HG03575 (cell line): ENCODE data around the gene FOXQ1.

Source experiments
- ATAC-seq: cut with Tn5 transposase; IDR thresholded peaks from one replicate; pipeline ENCODE4 v1.9.1; 2021; ENCODE audit not compliant: unreplicated experiment, insufficient number of reproducible peaks, low FRiP score; ENCODE audit errors: extremely low read depth

The FOXQ1 gene

GRCh38 chr6:1287103-1287591 lies 24.8 kb upstream of the FOXQ1 start:
- ATAC-seq = no peak

GRCh38 chr6:1290086-1290485 lies 21.8 kb upstream of the FOXQ1 start:
- ATAC-seq = no peak

GRCh38 chr6:1290805-1291204 lies 21.1 kb upstream of the FOXQ1 start:
- ATAC-seq = no peak

GRCh38 chr6:1291381-1291780 lies 20.5 kb upstream of the FOXQ1 start:
- no peak for ATAC-seq

- no peak for ATAC-seq
These were observed 16.5 kb upstream of the FOXQ1 start for GRCh38 chr6:1295420-1295819.

- no peak for ATAC-seq
These were observed 15.8 kb upstream of the FOXQ1 start for GRCh38 chr6:1296079-1296478.

GRCh38 chr6:1296542-1296941 lies 15.4 kb upstream of the FOXQ1 start:
- no peak for ATAC-seq

GRCh38 chr6:1297746-1298145 lies 14.2 kb upstream of the FOXQ1 start:
- no peak for ATAC-seq

GRCh38 chr6:1298768-1299167 lies 13.1 kb upstream of the FOXQ1 start:
- no peak for ATAC-seq

GRCh38 chr6:1306133-1306532 lies 5.8 kb upstream of the FOXQ1 start:
- ATAC-seq = no peak

- no peak for ATAC-seq
These were observed 2.5 kb upstream of the FOXQ1 start for GRCh38 chr6:1309366-1309765.

- ATAC-seq = no peak
These were observed 1.1 kb upstream of the FOXQ1 start for GRCh38 chr6:1310628-1311399.

- no peak for ATAC-seq
These were observed 240 bp downstream of the FOXQ1 start for GRCh38 chr6:1312203-1312472.

- no peak for ATAC-seq
These were observed 822 bp downstream of the FOXQ1 start for GRCh38 chr6:1312473-1313367.

- ATAC-seq = no peak
These were observed 1.5 kb downstream of the FOXQ1 start for GRCh38 chr6:1313384-1313766.

GRCh38 chr6:1313767-1314503 lies 2.0 kb downstream of the FOXQ1 start:
- no peak for ATAC-seq

- no peak for ATAC-seq
These were observed 2.7 kb downstream of the FOXQ1 start for GRCh38 chr6:1314617-1315016.

- ATAC-seq = no peak
These were observed 3.3 kb downstream of the FOXQ1 start for GRCh38 chr6:1315201-1315559.

GRCh38 chr6:1315560-1316386 lies 3.9 kb downstream of the FOXQ1 start:
- ATAC-seq = no peak
